ENCODE measurements around the gene TDG. TPM values are rescaled to one million over a fixed set of nuclear protein-coding genes. Genes with fewer than 3 reads are reported as not detected.

TDG gene
- polyA plus RNA-seq, 1 donor (not counting 4 experiments of a cell fraction or from before 2014, with no cell fraction given): 35.6 TPM

DNA sequence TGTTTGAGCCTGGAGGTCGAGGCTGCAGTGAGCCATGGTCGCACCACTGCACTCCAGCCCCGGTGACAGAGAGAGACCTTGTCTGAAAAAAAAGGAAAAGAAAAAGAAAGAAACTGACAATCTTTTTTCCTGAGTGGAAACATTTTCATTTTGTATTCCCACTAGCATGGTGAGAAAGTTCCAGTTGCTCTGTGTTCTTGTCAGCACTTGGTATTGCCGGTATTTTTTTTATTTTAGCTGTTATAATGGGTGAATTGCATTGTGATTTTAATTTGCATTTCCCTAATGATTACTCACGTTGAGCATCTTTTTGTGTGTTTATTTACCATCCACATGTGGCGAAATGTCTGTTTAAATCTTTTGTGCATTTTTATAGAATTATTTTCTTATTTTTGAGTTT, 58.7 kb downstream of the TDG start:
- Histone ChIP-seq H3K4me3 (ENCODE audit: control insufficient read depth in 2 of 3, extremely low read depth in 1 of 3, insufficient read depth in 2 of 3, low read depth in 1 of 3, low read length in 3 of 3) (no peak overlapping the region), H3K36me3 (ENCODE audit: control insufficient read depth in 2 of 2, extremely low read depth in 1 of 2, insufficient read depth in 2 of 2, low read length in 2 of 2) (no peaks in the 10 kb centered on the region), H3K9me3 (ENCODE audit: control insufficient read depth, low read depth, low read length) (no peaks in the 10 kb centered on the region), H2AFZ (ENCODE audit: control insufficient read depth, low read length) (no peak overlapping the region), H4K20me1 (ENCODE audit: control insufficient read depth, extremely low read depth, insufficient read depth, low read length) (no peaks in the 10 kb centered on the region), H3K4me1 (ENCODE audit: control insufficient read depth, extremely low read depth, insufficient read depth, low read length) (no peaks in the 10 kb centered on the region), H3K4me2 (ENCODE audit: control insufficient read depth, extremely low read depth, insufficient read depth, low read depth, low read length) (no peak overlapping the region), H3K9me1 (ENCODE audit: control insufficient read depth, extremely low read depth, insufficient read depth, low read length) (no peaks in the 10 kb centered on the region), H3K27ac (ENCODE audit: control insufficient read depth, insufficient read depth, low read length) (no peak overlapping the region), H3K27me3 (ENCODE audit: control insufficient read depth, extremely low read depth, insufficient read depth, low read length) (peaks cover 15% of the 10 kb centered on the region), H3K9ac (ENCODE audit: control insufficient read depth, extremely low read depth, insufficient read depth, low read length) (no peak overlapping the region), H3K79me2 (ENCODE audit: control insufficient read depth, insufficient read depth, low read length) (no peaks in the 10 kb centered on the region)
- FAIRE-seq (no peak), DNase-seq (ENCODE audit: low read depth, low spot score) (no peak)
- dilution Hi-C loops (cut with MboI; ENCODE audit: extremely low pct_ligation_motif_present, low sequenced_read_pairs): no loop called here
- TF ChIP-seq, protein P1, sequence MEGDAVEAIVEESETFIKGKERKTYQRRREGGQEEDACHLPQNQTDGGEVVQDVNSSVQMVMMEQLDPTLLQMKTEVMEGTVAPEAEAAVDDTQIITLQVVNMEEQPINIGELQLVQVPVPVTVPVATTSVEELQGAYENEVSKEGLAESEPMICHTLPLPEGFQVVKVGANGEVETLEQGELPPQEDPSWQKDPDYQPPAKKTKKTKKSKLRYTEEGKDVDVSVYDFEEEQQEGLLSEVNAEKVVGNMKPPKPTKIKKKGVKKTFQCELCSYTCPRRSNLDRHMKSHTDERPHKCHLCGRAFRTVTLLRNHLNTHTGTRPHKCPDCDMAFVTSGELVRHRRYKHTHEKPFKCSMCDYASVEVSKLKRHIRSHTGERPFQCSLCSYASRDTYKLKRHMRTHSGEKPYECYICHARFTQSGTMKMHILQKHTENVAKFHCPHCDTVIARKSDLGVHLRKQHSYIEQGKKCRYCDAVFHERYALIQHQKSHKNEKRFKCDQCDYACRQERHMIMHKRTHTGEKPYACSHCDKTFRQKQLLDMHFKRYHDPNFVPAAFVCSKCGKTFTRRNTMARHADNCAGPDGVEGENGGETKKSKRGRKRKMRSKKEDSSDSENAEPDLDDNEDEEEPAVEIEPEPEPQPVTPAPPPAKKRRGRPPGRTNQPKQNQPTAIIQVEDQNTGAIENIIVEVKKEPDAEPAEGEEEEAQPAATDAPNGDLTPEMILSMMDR (optimal IDR thresholded peaks at IDR 0.05 in 1 of 3, IDR thresholded peaks at IDR 0.05 in 1 of 3, conservative IDR thresholded peaks at IDR 0.05 in 1 of 3; ENCODE audit: extremely low read depth in 1 of 3, insufficient read depth in 2 of 3, low read length in 3 of 3): no peak
- TF ChIP-seq EZH2 (IDR thresholded peaks at IDR 0.05; ENCODE audit: low read length): no peak

DNA sequence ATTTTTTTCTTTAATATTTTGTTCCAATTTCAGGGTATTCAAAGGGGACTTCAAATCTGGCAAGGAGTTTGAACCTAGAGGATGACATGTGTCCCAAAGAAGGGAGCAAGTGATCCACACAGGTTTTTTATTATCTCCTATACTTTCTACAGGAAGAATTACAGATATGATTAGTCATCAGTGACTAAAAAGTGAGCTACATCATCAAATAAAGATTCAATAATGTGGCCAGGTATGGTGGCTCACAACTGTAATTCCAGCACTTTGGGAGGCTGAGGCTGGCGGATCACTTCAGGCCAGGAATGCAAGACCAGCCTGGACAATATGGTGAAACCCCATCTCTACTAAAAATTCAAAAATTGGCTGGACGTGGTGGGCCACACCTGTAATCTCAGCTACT, 60.1 kb downstream of the TDG start:
- no peak overlapping the region for H3K9ac ChIP-seq (ENCODE audit: control insufficient read depth, extremely low read depth, insufficient read depth, low read length)
- H3K4me3 ChIP-seq (ENCODE audit: control insufficient read depth in 2 of 3, extremely low read depth in 1 of 3, insufficient read depth in 2 of 3, low read depth in 1 of 3, low read length in 3 of 3): no peak overlapping the region
- no peaks in the 10 kb centered on the region for H3K4me1 ChIP-seq (ENCODE audit: control insufficient read depth, extremely low read depth, insufficient read depth, low read length)
- TF ChIP-seq EZH2 (IDR thresholded peaks at IDR 0.05; ENCODE audit: low read length): no peak
- TF ChIP-seq, protein P1 (optimal IDR thresholded peaks at IDR 0.05 in 1 of 3, IDR thresholded peaks at IDR 0.05 in 1 of 3, conservative IDR thresholded peaks at IDR 0.05 in 1 of 3; ENCODE audit: extremely low read depth in 1 of 3, insufficient read depth in 2 of 3, low read length in 3 of 3): no peak
- H3K36me3 ChIP-seq (ENCODE audit: control insufficient read depth in 2 of 2, extremely low read depth in 1 of 2, insufficient read depth in 2 of 2, low read length in 2 of 2): no peaks in the 10 kb centered on the region
- dilution Hi-C loops (cut with MboI; ENCODE audit: extremely low pct_ligation_motif_present, low sequenced_read_pairs): no loop called here
- H3K27ac ChIP-seq (ENCODE audit: control insufficient read depth, insufficient read depth, low read length): no peak overlapping the region
- no peaks in the 10 kb centered on the region for H4K20me1 ChIP-seq (ENCODE audit: control insufficient read depth, extremely low read depth, insufficient read depth, low read length)
- no peaks in the 10 kb centered on the region for H3K79me2 ChIP-seq (ENCODE audit: control insufficient read depth, insufficient read depth, low read length)
- no peaks in the 10 kb centered on the region for H3K9me1 ChIP-seq (ENCODE audit: control insufficient read depth, extremely low read depth, insufficient read depth, low read length)
- FAIRE-seq: no peak
- H3K9me3 ChIP-seq (ENCODE audit: control insufficient read depth, low read depth, low read length): no peaks in the 10 kb centered on the region
- H3K4me2 ChIP-seq (ENCODE audit: control insufficient read depth, extremely low read depth, insufficient read depth, low read depth, low read length): no peak overlapping the region
- no peak overlapping the region for H2AFZ ChIP-seq (ENCODE audit: control insufficient read depth, low read length)
- no peak for DNase-seq (ENCODE audit: low read depth, low spot score)
- H3K27me3 ChIP-seq (ENCODE audit: control insufficient read depth, extremely low read depth, insufficient read depth, low read length): peaks cover 10% of the 10 kb centered on the region

Measured in keratinocyte (primary cell).